B cell (primary cell): ENCODE results near the gene CACHD1. TPM values are rescaled to one million over a fixed set of nuclear protein-coding genes. Genes with fewer than 3 reads are reported as not detected.

ENCODE experiments used
- ATAC-seq: fragments of 200-7000 bp; cut with Tn5 transposase; one replicate; pipeline ENCODE4 v1.10.0; 2021; ENCODE audit warnings: low read depth, mild to moderate bottlenecking, moderate number of reproducible peaks, moderate library complexity
- CTCF ChIA-PET: fragments of 350-600 bp; sonication (Branson Sonifier 250); formaldehyde crosslinking; loops from one replicate; lab custom pipeline; 2021; ENCODE audit warnings: antibody characterized with exemption, inconsistent platforms; lab: Charles Lee
- POLR2A ChIA-PET: fragments of 350-600 bp; sonication (Branson Sonifier 250); formaldehyde crosslinking; loops from one replicate; lab custom pipeline; 2021; ENCODE audit warnings: antibody characterized with exemption; lab: Charles Lee
- DNase-seq: peaks from one replicate; pipeline ENCODE4 v3.0.0; 2013
- H2AFZ ChIP-seq: 2 replicates; pipeline ENCODE4 v1.6.1; 2012; ENCODE audit warnings: mild to moderate bottlenecking, low read depth, low read length; ENCODE audit not compliant: insufficient read depth, poor library complexity, severe bottlenecking
- H3K27ac ChIP-seq, 2 donors: 1 replicate in 1 of 2; 2 replicates in 1 of 2; pipeline ENCODE4 v1.5.1; 2012 to 2013; ENCODE audit warnings: low read length in 2 of 2, mild to moderate bottlenecking in 2 of 2, moderate library complexity in 1 of 2
- H3K27me3 ChIP-seq, 4 experiments: fragments of 200-600 bp in 1 of 4; sonication (generic) in 1 of 4; replicated peaks in 1 of 4; 1 replicate in 2 of 4; 2 replicates in 2 of 4; pipeline versions ENCODE4 v1.6.1 to v1.7.0; 2013 to 2016; ENCODE audit warnings: low read length in 3 of 4, mild to moderate bottlenecking in 2 of 4, mixed read lengths in 1 of 4, moderate library complexity in 1 of 4; ENCODE audit not compliant: insufficient read depth in 4 of 4, control insufficient read depth in 3 of 4; ENCODE audit errors: control extremely low read depth in 1 of 4
- H3K36me3 ChIP-seq, 2 experiments: replicated peaks in 1 of 2; 1 replicate in 1 of 2; 2 replicates in 1 of 2; pipeline versions ENCODE4 v1.6.1 to v1.7.1; 2013; ENCODE audit warnings: low read length in 1 of 2; ENCODE audit not compliant: insufficient read depth in 2 of 2, control insufficient read depth in 1 of 2; ENCODE audit errors: control extremely low read depth in 1 of 2, extremely low read depth in 1 of 2
- H3K4me1 ChIP-seq, 2 donors: fragments of 200-600 bp in 1 of 2; sonication (generic) in 1 of 2; 1 replicate in 1 of 2; 2 replicates in 1 of 2; pipeline versions ENCODE4 v1.5.1 to v1.6.1; 2013 to 2017; ENCODE audit warnings: low read length in 2 of 2; ENCODE audit not compliant: control insufficient read depth in 2 of 2, insufficient read depth in 2 of 2
- H3K4me2 ChIP-seq: replicated peaks from 2 replicates; pipeline ENCODE3; 2012; ENCODE audit warnings: mild to moderate bottlenecking, low read depth, low read length; ENCODE audit not compliant: poor library complexity, severe bottlenecking
- H3K4me3 ChIP-seq, 5 experiments: fragments of 200-600 bp in 1 of 5; sonication (generic) in 1 of 5; 1 replicate in 3 of 5; 2 replicates in 2 of 5; pipeline versions ENCODE4 v1.5.1 to v1.7.0; 2011 to 2016; ENCODE audit warnings: low read length in 4 of 5, mild to moderate bottlenecking in 4 of 5, low read depth in 2 of 5, control low read depth in 1 of 5, moderate library complexity in 1 of 5; ENCODE audit not compliant: insufficient read depth in 1 of 5; ENCODE audit errors: control extremely low read depth in 1 of 5, extremely low read depth in 1 of 5
- H3K79me2 ChIP-seq: fragments of 200-600 bp; sonication (generic); one replicate; pipeline ENCODE4 v1.6.0; 2016; ENCODE audit warnings: low read length; ENCODE audit not compliant: control insufficient read depth, insufficient read depth
- H3K9ac ChIP-seq: fragments of 200-600 bp; sonication (generic); 2 replicates; pipeline ENCODE4 v1.6.1; 2017; ENCODE audit warnings: mild to moderate bottlenecking, low read length, moderate library complexity
- H3K9me3 ChIP-seq, 3 donors: one replicate each; pipeline versions ENCODE4 v1.6.1 to v1.7.1; 2013; ENCODE audit warnings: low read length in 2 of 3; ENCODE audit not compliant: control insufficient read depth in 2 of 3, insufficient read depth in 1 of 3; ENCODE audit errors: control extremely low read depth in 1 of 3
- H4K20me1 ChIP-seq: 2 replicates; pipeline ENCODE4 v1.6.0; 2012; ENCODE audit warnings: mild to moderate bottlenecking, low read length; ENCODE audit not compliant: insufficient read depth, control insufficient read depth, poor library complexity, severe bottlenecking
- H3K27ac Mint-ChIP-seq: one replicate; pipeline ENCODE4 v1.8.0; 2021; ENCODE audit warnings: mixed read lengths
- H3K27me3 Mint-ChIP-seq: one replicate; pipeline ENCODE4 v1.8.0; 2021; ENCODE audit warnings: mixed read lengths
- H3K4me1 Mint-ChIP-seq: one replicate; pipeline ENCODE4 v1.8.0; 2021; ENCODE audit warnings: mixed read lengths
- H3K4me3 Mint-ChIP-seq: one replicate; pipeline ENCODE4 v1.8.0; 2021; ENCODE audit warnings: mixed read lengths
- H3K9me3 Mint-ChIP-seq: one replicate; pipeline ENCODE4 v1.8.0; 2022; ENCODE audit warnings: mixed read lengths; ENCODE audit not compliant: insufficient read depth
- CTCF ChIP-seq: fragments of 200-600 bp; IDR thresholded peaks from one replicate; pipeline ENCODE4 v1.8.0; 2022; ENCODE audit warnings: antibody characterized with exemption, mild to moderate bottlenecking
- EZH2 ChIP-seq: IDR thresholded peaks from 2 replicates; pipeline ENCODE4 v1.6.1; 2012; ENCODE audit warnings: borderline replicate concordance, low read depth, mild to moderate bottlenecking, moderate library complexity, low read length; ENCODE audit not compliant: insufficient read depth, poor library complexity, severe bottlenecking
- WGBS: methylation state at CpG from one replicate; pipeline ENCODE4 v1.1.5; 2013; ENCODE audit warnings: missing lambda C conversion rate; ENCODE audit not compliant: insufficient coverage; 5-methylcytosine and 5-hydroxymethylcytosine counted together
- intact Hi-C: fragments of 100-400 bp; cut with micrococcal nuclease; formaldehyde crosslinking; loops from one replicate; pipeline ENCODE4 v1.10.0; 2022
- polyA plus RNA-seq: library from polyadenylated mRNA; depleted of rRNA; stranded (reverse); fragments of >200 nt; gene quantifications from 2 replicates; pipeline ENCODE4 v1.2.3, GENCODE V29; 2012
- total RNA-seq, 2 donors: library from RNA; stranded (reverse); fragments of 120-200 nt in 1 of 2; gene quantifications; 1 replicate in 1 of 2; 2 replicates in 1 of 2; pipeline versions ENCODE4 v1.2.3 to v1.2.4, GENCODE V29; 2013 to 2022

CACHD1 gene
- total and polyA plus RNA-seq, 2 donors (not counting 1 experiment from before 2014, with no cell fraction given), result not detected

GRCh38 chr1:64524614-64525013, 54.7 kb downstream of the CACHD1 start:
- TF ChIP-seq CTCF (no peak), EZH2 (no peak)

GRCh38 chr1:64525116-64525686, 55.3 kb downstream of the CACHD1 start:
- POLR2A ChIA-PET, result no interaction called here
- no peak for ATAC-seq
- no peaks in the 10 kb centered on the region for H3K27me3 ChIP-seq
- peaks cover 0 to 1% (median 0%) of the 10 kb centered on the region in 3 donors for H3K9me3 ChIP-seq
- no peak overlapping the region for H3K27ac ChIP-seq
- Mint-ChIP-seq H3K4me3 (no peak overlapping the region), H3K9me3 (no peaks in the 10 kb centered on the region), H3K4me1 (no peaks in the 10 kb centered on the region), H3K27me3 (peaks cover 5% of the 10 kb centered on the region), H3K27ac (no peak overlapping the region)
- intact Hi-C loops, result no loop called here
- no peak overlapping the region for H3K9ac ChIP-seq
- CTCF ChIA-PET, result no interaction called here
- H3K4me2 ChIP-seq, result no peak overlapping the region
- no CpG with 5 or more reads among the region's 3 CpGs for WGBS
- H3K4me1 ChIP-seq, result no peaks in the 10 kb centered on the region
- H4K20me1 ChIP-seq, result no peaks in the 10 kb centered on the region
- no peak overlapping the region for H2AFZ ChIP-seq
- H3K36me3 ChIP-seq, result no peaks in the 10 kb centered on the region
- TF ChIP-seq EZH2 (no peak), CTCF (no peak)
- H3K79me2 ChIP-seq, result no peaks in the 10 kb centered on the region
- no peak for DNase-seq
- no peak overlapping the region for H3K4me3 ChIP-seq

More at GRCh38 chr1:64524614-64525013, 54.7 kb downstream of the CACHD1 start:
- Histone ChIP-seq H3K4me3 (no peak overlapping the region), H2AFZ (no peak overlapping the region), H3K9me3 (peaks cover 0 to 1% (median 0%) of the 10 kb centered on the region in 3 donors), H3K4me2 (no peak overlapping the region), H3K79me2 (no peaks in the 10 kb centered on the region), H3K27me3 (no peaks in the 10 kb centered on the region), H3K9ac (no peak overlapping the region), H3K4me1 (no peaks in the 10 kb centered on the region), H3K36me3 (no peaks in the 10 kb centered on the region), H4K20me1 (no peaks in the 10 kb centered on the region), H3K27ac (no peak overlapping the region)
- 100% methylated on average over 1 of the region's 2 CpGs for WGBS
- H3K9me3 Mint-ChIP-seq, result no peaks in the 10 kb centered on the region
- no peak overlapping the region for H3K4me3 Mint-ChIP-seq
- ChIA-PET CTCF (no interaction called here), POLR2A (no interaction called here)
- H3K27ac Mint-ChIP-seq, result no peak overlapping the region
- DNase-seq, result no peak
- intact Hi-C loops, result no loop called here
- H3K27me3 Mint-ChIP-seq, result peaks cover 5% of the 10 kb centered on the region
- ATAC-seq, result no peak
- no peaks in the 10 kb centered on the region for H3K4me1 Mint-ChIP-seq
